ENCODE measurements around the gene RIPPLY2.
"Not testable (repeated sequence)": the region's sequence is repeated elsewhere in the genome, so short reads cannot be mapped to it uniquely, and the experiment has no call there.

The RIPPLY2 gene

DNA sequence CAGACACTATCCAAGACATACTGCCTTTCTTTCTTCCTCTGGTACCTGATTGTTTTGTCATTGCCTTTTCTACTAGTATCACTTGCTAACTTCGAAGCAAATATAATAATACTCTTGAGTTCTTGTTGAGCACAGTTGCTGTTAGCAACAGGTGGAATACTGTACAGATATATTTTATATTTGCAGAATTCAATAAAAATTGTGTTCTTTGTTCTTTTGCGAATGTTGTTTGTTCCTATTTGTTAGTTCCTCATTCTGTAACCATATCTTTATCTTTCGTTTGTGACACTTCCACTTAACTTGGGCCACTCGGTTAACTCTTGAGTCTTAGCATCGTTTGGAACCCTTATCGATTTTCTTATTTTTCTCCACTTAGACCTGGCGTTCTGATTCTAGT lies 7.2 kb downstream of the RIPPLY2 start:
- DNase-seq (ENCODE audit: low read depth in 2 of 2), result no peak

- no peak for DNase-seq (ENCODE audit: low read depth in 2 of 2)
Measured at GRCh38 chr6:83860782-83861495, 7.8 kb downstream of the RIPPLY2 start.

- no peak for DNase-seq (ENCODE audit: low read depth in 2 of 2)
Measured at GRCh38 chr6:83862776-83863471, 9.8 kb downstream of the RIPPLY2 start.

- DNase-seq (ENCODE audit: low read depth in 2 of 2), result no peak
Measured at GRCh38 chr6:83867043-83867442, 13.9 kb downstream of the RIPPLY2 start.

GRCh38 chr6:83867527-83868161 lies 14.5 kb downstream of the RIPPLY2 start:
- DNase-seq (ENCODE audit: low read depth in 2 of 2), result peak; percentile 62 to 68

DNA sequence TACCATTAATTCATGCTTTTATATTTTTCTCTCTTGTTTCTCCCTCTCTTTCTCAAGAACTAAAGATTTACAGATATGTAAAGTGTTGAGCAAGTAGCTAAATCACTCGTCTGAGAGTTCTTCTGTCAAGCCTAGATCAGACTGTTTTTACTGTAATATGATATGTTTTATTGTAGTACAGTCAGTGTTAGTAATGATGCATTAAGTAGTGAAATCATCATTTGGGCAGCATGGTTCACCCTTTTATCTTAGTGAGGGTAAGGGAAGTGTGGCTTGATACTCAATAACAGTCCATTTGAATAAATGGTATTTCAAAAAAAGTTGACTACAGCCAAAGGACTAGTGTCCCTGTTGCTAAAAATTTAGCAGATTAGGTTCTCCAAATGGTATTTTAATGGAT lies 15.5 kb downstream of the RIPPLY2 start:
- no peak for DNase-seq (ENCODE audit: low read depth in 2 of 2)

- DNase-seq (ENCODE audit: low read depth in 2 of 2), result no peak
Measured at GRCh38 chr6:83870649-83871048, 17.5 kb downstream of the RIPPLY2 start.

DNA sequence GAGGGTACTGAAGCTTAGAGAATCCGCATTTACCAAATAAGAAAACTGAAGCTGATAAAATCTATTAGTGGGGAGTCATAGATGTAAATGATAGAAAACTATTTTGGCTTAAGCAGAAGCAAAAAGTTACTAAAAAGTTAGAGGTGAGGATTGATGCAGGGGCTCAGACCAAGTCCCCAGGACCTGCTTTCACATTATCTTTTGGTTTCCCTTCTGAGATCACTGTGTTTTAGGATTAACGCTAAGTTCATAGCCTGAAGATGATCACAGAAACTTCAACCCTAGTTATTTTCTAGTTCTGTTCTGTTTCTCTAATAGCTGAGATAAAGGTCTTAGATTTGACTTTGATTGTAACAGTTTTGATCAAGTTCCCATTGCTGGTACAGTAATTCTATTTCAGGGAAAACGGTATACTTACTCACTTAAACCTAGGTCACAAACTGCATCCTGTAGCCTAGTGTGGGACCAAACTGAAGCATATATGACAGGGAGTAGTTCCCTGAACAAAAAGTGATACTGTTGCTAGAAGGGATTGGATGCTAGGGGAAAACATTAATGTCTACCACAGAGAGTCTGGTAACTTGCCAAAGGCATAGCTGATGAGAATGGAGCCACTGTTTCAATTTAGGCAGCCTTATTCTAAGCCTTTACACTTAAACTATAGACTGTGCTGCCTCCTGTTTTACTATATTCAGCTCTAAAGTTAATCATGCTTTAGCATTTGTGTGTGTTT lies 19.4 kb downstream of the RIPPLY2 start:
- DNase-seq (ENCODE audit: low read depth in 2 of 2), result no peak

GRCh38 chr6:83873869-83874268 lies 20.7 kb downstream of the RIPPLY2 start:
- no peak for DNase-seq (ENCODE audit: low read depth in 2 of 2)

DNA sequence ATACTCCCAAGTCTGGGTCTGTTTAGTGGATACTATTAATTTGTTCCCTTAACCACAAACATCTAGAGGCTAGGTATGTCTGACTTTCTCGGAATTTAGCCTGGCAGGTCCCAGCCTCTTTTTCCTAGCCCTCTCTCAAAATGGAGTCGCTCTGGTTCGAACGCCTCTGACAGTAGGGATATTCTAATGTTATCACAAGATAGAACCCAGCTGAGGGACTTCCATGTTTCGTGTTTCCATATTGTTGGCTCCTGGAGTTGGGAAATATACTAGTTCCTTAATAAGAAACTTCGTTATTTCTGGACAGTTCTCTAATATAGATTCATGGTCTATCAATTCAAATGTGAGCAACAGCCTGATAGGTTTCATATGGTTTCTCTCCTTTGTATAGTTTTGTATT lies 22.7 kb downstream of the RIPPLY2 start:
- DNase-seq (ENCODE audit: low read depth in 2 of 2), result no peak

DNA sequence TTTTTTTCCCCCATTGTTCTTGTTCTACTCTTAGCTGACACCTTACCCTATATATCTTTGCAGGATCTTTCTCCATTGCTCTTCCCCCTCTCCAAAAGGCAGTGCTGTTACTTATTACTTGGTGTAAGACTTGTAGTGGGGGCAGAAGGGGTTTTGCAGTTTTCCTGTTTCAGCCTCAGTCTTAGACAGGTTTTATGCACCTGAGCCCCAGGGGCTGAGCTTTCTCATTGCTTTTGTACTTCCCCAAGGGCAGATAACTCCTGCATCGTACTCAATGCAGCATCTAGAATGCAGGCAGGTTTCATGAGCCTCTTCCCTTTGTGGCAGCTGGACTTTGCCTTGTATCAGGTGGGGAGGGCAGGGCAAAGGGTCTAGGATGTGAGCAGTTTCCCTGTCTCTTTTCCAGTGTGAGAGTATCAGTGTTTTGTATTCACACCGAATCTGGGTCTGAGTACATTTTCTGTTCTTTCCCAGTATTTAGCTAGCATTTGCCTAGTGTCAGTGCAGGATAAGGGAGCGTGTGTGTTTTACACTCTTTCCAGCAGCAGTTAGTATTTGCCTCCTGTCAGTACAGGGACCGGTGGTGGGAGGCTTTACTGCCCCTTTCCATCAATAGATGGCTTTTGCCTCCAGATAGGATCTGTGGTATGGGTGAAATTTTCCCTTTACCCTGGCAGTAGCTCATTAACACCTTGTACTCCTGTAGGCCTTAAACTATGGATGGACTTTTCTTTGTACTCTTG lies 25.9 kb downstream of the RIPPLY2 start:
- no peak for DNase-seq (ENCODE audit: low read depth in 2 of 2)

- DNase-seq (ENCODE audit: low read depth in 2 of 2), result no peak
Measured at GRCh38 chr6:83879746-83880145, 26.6 kb downstream of the RIPPLY2 start.

DNA sequence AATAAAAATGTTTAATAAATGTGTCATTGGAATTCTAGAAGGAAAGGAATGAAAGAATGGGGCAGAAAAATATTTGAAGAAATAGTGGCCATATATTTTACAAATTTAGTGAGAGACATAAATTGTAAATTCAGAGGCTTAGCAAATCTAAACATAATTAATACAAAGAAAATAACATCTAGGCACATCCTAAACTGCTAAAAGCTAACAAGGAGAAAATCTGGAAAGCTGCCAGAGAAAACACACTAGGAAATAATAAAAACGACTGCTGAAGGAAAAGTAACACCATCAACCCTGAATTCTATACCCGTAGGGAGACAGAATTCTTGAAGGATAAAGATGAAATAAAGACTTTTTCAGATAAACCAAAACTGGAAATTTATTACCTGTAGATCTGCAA lies 30.1 kb downstream of the RIPPLY2 start:
- no peak for DNase-seq (ENCODE audit: low read depth in 2 of 2)

DNA sequence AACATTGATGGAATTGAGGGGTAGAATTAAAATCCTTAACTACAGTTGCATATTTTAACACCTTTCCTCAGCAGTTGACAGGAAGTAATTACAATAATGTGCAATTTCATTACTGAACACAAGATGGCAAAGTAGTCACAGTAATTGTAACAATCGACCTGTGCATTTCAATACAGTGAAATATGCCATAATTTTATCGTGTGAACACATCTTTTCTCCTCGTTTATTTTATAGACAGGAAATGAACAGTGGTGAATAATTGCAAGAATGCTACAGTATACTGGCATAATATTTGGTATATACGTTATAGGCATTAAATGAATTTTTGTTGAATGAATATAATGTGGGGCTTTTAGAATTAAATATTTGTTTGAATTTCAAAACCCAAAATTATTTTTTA lies 31.4 kb downstream of the RIPPLY2 start:
- peak in 1 of 2 experiments; percentile 26 for DNase-seq (ENCODE audit: low read depth in 2 of 2)

DNA sequence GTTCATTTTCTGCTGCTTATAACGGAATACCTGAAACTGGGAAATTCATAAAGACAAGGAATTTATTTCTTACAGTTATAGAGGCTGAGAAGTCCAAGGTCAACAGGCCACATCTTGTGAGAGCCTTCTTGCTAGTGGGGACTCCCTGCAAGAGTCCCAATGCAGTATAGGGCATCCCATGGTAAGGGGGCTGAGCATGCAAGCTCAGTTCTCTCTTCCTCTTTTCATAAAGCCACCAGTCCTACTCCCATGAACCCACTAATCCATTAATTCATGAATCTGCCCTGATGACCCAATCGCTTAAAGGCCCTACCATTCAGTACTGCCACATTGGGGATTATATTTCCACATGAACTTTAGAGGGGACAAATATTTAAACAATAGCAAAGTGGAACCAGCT lies 32.8 kb downstream of the RIPPLY2 start:
- no peak for DNase-seq (ENCODE audit: low read depth in 2 of 2)

- DNase-seq (ENCODE audit: low read depth in 2 of 2), result no peak
Measured at GRCh38 chr6:83889621-83890020, 36.5 kb downstream of the RIPPLY2 start.

- DNase-seq (ENCODE audit: low read depth in 2 of 2), result no peak
Measured at GRCh38 chr6:83890520-83890919, 37.4 kb downstream of the RIPPLY2 start.

DNA sequence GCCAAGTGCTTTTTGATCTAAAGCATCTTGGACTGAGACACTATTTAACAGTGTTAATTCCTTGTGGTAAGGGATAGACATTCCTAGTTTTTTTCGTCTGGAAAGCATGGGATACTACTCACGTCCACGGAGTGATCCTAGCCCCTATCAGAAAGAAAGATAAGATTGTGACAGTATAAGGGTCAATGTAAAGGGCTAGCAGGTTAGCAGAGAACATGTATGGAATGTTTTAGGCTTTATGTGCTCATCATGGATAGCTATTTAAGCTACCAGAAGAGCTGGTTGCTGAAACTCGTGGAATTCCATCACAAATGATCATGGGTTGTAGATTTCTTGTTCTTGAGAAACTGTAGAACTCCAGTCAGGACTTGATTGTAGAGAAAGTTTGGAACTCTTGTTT lies 38.4 kb downstream of the RIPPLY2 start:
- DNase-seq (ENCODE audit: low read depth in 2 of 2), result no peak

- DNase-seq (ENCODE audit: low read depth in 2 of 2), result no peak
Measured at GRCh38 chr6:83893024-83893423, 39.9 kb downstream of the RIPPLY2 start.

- not testable (repeated sequence) for DNase-seq (ENCODE audit: low read depth in 2 of 2)
Measured at GRCh38 chr6:83897094-83897493, 43.9 kb downstream of the RIPPLY2 start.

DNA sequence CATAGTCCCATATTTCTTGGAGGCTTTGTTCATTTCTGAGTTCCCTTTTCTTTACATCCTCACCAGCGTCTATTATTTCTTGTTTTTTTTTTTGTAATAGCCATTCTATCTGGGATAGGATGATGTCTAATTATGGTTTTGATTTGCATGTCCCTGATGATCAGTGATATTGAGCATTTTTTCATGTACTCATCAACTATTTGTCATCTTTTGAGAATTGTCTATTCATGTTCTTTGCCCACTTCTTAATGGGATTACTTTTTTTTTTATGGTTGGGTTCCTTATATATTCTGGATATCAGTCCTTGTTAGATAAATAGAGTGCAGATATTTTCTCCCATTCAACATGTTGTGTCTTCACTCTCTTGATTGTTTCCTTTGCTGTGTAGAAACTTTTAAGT lies 48.5 kb downstream of the RIPPLY2 start:
- no peak for DNase-seq (ENCODE audit: low read depth in 2 of 2)

- DNase-seq (ENCODE audit: low read depth in 2 of 2), result no peak
Measured at GRCh38 chr6:83904395-83904794, 51.2 kb downstream of the RIPPLY2 start.

Data from fibroblast of skin of left biceps (primary cell).